PFSK-1 (cell line): ENCODE measurements around the gene FBXO22.

Source experiments
- POLR2AphosphoS5 ChIP-seq: IDR thresholded peaks from 2 replicates; pipeline ENCODE4 v1.6.1; 2012; ENCODE audit warnings: low read depth, mild to moderate bottlenecking, control low read depth, low read length, moderate library complexity
- SIN3A ChIP-seq: IDR thresholded peaks from 2 replicates; pipeline ENCODE4 v1.6.1; 2012; ENCODE audit warnings: mild to moderate bottlenecking, low read length, moderate library complexity, borderline replicate concordance; ENCODE audit not compliant: insufficient read depth
- TAF1 ChIP-seq: IDR thresholded peaks from 2 replicates; pipeline ENCODE4 v1.6.1; 2012; ENCODE audit warnings: low read length, control low read depth, borderline replicate concordance; ENCODE audit not compliant: insufficient read depth

- no peak for TF ChIP-seq POLR2AphosphoS5
- no peak for TF ChIP-seq TAF1
- TF ChIP-seq SIN3A = no peak
Observed at GRCh38 chr15:75895731-75896130, 7.9 kb upstream of the FBXO22 start.
